Thoracic aorta (tissue), 2 donors: ENCODE results near the gene ATP4B. TPM values are rescaled to one million over a fixed set of nuclear protein-coding genes. Genes with fewer than 3 reads are reported as not detected.

Source experiments
- ATAC-seq: fragments of 150-250 bp; one replicate; pipeline ENCODE4 v1.8.0; 2017; ENCODE audit warnings: low read depth; ENCODE audit not compliant: insufficient number of reproducible peaks, low FRiP score
- DNase-seq: peaks from one replicate; pipeline ENCODE4 v3.0.0-alpha.2; 2020; ENCODE audit warnings: low spot score
- H3K27ac ChIP-seq, 2 donors: fragments of 200-600 bp; sonication (generic); 1 replicate in 1 of 2; 2 replicates in 1 of 2; pipeline ENCODE4 v1.5.1; 2016; ENCODE audit warnings: mild to moderate bottlenecking in 2 of 2, moderate library complexity in 2 of 2
- H3K27me3 ChIP-seq: fragments of 200-600 bp; sonication (generic); replicated peaks from 2 replicates; pipeline ENCODE4 v1.6.0; 2016; ENCODE audit warnings: mild to moderate bottlenecking; ENCODE audit not compliant: insufficient read depth
- H3K36me3 ChIP-seq: fragments of 200-600 bp; sonication (generic); one replicate; pipeline ENCODE4 v1.5.1; 2016
- H3K4me1 ChIP-seq, 2 donors: fragments of 200-600 bp; sonication (generic); 1 replicate in 1 of 2; 2 replicates in 1 of 2; pipeline versions ENCODE4 v1.5.1 to v1.6.0; 2016; ENCODE audit warnings: low read depth in 2 of 2, mild to moderate bottlenecking in 1 of 2; ENCODE audit not compliant: control insufficient read depth in 1 of 2
- H3K4me3 ChIP-seq: fragments of 200-600 bp; sonication (generic); 2 replicates; pipeline ENCODE4 v1.5.1; 2016; ENCODE audit warnings: mild to moderate bottlenecking
- H3K9me3 ChIP-seq: fragments of 200-600 bp; sonication (generic); 2 replicates; pipeline ENCODE4 v1.5.1; 2016
- total RNA-seq, 2 donors: library from RNA; depleted of rRNA; stranded (reverse); fragments of >200 nt; gene quantifications; one replicate each; pipeline versions ENCODE4 v1.1.0 to v1.2.3, GENCODE V29; 2016
- TF ChIP-seq, protein P1 (sequence below): fragments of 200-600 bp; sonication (generic); IDR thresholded peaks from one replicate; pipeline ENCODE4 v1.5.1; 2019; ENCODE audit warnings: antibody characterized with exemption

ATP4B gene
- total RNA-seq, 2 donors from 2014 or later: 0.85 TPM; not detected in 1

DNA sequence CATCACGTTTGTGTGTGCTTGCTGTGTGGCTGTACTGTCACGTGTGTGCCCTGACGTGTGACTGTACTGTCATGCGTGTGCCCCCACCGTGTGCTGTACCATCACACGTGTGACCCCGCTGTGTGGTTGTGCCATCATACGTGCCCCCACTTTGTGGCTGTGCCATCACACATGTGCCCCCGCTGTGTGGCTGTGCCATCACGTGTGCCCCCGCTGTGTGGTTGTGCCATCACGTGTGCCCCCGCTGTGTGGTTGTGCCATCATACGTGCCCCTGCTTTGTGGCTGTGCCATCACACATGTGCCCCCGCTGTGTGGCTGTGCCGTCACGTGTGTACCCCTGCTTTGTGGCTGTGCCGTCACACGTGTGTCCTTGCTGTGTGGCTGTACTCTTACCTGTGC is 47.7 kb downstream of the ATP4B start:
- Histone ChIP-seq H3K4me3 (no peak overlapping the region), H3K36me3 (no peaks in the 10 kb centered on the region), H3K4me1 (no peaks in the 10 kb centered on the region), H3K9me3 (no peaks in the 10 kb centered on the region), H3K27me3 (no peaks in the 10 kb centered on the region), H3K27ac (no peak overlapping the region)
- DNase-seq (no peak), ATAC-seq (no peak)
- TF ChIP-seq, protein P1, sequence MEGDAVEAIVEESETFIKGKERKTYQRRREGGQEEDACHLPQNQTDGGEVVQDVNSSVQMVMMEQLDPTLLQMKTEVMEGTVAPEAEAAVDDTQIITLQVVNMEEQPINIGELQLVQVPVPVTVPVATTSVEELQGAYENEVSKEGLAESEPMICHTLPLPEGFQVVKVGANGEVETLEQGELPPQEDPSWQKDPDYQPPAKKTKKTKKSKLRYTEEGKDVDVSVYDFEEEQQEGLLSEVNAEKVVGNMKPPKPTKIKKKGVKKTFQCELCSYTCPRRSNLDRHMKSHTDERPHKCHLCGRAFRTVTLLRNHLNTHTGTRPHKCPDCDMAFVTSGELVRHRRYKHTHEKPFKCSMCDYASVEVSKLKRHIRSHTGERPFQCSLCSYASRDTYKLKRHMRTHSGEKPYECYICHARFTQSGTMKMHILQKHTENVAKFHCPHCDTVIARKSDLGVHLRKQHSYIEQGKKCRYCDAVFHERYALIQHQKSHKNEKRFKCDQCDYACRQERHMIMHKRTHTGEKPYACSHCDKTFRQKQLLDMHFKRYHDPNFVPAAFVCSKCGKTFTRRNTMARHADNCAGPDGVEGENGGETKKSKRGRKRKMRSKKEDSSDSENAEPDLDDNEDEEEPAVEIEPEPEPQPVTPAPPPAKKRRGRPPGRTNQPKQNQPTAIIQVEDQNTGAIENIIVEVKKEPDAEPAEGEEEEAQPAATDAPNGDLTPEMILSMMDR: no peak

DNA sequence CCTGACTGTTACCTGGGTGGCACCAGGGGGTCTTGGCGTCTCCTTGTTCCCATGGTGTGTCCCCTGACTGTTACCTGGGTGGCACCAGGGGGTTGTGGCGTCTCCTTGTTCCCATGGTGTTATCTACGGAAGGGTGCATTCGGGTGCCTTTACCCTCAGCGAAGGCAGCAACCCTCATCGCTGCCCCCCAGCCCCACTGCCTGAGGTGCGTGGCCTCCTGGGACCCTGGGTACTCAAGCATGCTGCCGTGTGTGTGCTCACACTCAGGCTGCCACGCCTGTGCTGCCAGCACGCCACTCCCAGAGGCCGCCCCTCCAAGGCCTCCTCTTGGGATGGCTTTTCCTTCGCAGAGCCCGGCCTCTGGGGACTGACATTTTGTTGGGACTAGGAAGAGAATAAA is 48.4 kb downstream of the ATP4B start:
- Histone ChIP-seq H3K4me3 (no peak overlapping the region), H3K27me3 (no peaks in the 10 kb centered on the region), H3K27ac (no peak overlapping the region), H3K4me1 (no peaks in the 10 kb centered on the region), H3K36me3 (no peaks in the 10 kb centered on the region), H3K9me3 (no peaks in the 10 kb centered on the region)
- ATAC-seq (no peak), DNase-seq (no peak)
- TF ChIP-seq, protein P1: no peak

DNA sequence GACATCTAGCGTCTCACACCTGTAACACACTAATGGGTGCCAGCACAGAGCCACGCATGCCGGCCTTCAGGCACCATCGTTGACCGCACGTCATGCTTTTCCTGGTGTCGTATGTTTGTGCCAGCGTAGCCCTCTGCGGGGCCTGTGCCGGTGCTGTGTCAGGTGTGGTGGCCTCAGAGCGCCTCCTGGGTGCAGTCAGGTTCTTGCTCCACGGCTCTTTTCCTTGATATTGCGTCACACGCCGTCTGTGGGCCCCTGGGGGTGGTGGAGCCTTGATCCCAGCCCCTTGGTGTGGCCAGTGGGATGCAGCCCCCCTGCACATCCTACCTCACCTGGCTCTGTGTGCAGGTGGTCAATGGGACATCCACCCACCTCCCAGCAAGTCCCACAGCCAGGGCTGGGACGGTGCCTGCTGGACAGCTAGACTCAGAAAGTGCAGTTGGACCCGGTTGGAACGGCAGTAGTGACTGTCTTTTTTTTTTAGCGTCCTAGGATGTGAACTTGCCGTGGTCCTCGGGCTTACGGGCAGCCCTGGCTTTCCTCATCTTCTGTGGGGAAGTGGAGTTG is 48.9 kb downstream of the ATP4B start:
- Histone ChIP-seq H3K4me1 (no peaks in the 10 kb centered on the region), H3K9me3 (no peaks in the 10 kb centered on the region), H3K27ac (no peak overlapping the region), H3K27me3 (no peaks in the 10 kb centered on the region), H3K36me3 (no peaks in the 10 kb centered on the region), H3K4me3 (no peak overlapping the region)
- TF ChIP-seq, protein P1: no peak
- ATAC-seq (no peak), DNase-seq (no peak)

DNA sequence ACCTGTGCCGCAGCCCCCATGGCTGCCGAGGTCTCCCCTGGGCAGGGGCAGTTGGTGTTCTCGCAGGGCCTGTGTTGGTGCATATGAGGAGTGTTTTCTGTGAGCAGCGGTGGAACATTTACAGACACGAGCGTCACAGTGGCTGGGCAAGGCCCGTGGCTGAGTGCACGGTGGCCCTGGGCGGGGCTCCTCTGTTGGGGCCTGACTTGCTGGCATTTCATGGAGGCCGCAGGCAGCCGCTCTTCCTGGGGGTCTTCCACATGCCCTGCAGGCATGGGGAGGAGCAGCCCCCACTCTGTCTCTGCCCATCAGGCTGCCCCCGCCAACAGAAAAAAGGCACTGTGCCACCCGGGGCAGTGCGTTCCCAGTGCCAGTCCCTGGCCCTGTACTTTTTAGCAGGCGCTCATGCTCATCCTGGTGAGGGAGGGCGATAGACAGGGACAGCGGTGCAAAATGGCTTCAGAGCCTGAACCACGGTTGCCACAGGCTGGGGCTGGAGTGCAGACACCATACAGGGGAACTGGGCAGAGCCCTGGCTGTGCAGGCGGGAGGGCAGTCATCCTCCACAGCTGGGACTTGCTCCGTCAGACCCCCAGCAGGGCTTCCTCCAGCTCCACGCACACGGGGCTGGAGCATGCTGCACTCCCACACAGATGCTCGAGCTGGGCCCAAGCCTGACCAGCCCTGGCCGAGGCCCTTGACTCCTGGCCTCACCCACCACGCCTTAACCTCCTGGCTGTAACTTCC is 49.9 kb downstream of the ATP4B start:
- no peak overlapping the region for H3K27ac ChIP-seq
- no peak overlapping the region for H3K4me3 ChIP-seq
- no peak for DNase-seq
- no peaks in the 10 kb centered on the region for H3K9me3 ChIP-seq
- TF ChIP-seq, protein P1: no peak
- no peaks in the 10 kb centered on the region for H3K36me3 ChIP-seq
- no peaks in the 10 kb centered on the region for H3K4me1 ChIP-seq
- no peak for ATAC-seq
- H3K27me3 ChIP-seq: no peaks in the 10 kb centered on the region

DNA sequence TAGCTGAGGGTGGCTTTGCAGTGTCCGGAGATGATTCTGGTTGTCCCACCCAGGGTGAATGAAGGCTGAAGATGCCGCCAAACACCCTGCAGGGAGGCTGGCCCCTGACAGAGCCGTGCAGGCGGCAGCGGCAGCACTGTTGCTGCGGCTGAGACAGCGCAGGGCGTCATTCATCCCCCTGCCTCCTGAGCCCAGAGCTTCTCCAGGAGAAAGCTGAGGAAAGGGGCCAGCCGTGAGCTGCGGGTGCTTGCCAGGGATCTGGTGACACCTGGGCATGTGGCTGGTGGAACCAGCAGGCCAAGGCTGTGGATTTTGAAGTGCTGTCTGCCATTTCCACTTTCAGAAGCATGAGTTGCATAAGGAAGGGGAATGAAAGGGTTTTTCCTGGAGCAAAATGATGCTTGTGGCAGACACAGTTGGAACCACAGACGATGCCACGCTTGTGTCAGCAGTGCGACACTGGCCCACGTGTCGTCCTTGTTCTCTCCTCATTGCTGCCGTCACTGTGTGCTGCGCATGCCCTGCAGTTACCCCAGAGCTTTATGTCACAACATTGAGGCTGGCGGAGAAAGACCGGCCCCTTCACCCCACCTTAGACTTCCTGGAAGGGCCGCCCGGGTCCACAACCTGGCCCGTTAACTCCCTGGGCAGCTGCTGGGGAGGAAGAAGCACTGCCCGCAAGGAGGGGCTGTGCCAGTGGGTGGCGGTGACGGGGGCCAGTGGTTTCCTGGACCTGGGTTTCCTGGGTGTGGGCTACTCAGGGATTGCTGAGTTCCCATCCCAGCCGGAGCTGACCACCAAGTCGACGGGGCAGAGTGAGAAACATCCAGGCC is 50.7 kb downstream of the ATP4B start:
- Histone ChIP-seq H3K4me1 (no peaks in the 10 kb centered on the region), H3K4me3 (no peak overlapping the region), H3K27me3 (no peaks in the 10 kb centered on the region), H3K27ac (no peak overlapping the region), H3K9me3 (no peaks in the 10 kb centered on the region), H3K36me3 (no peaks in the 10 kb centered on the region)
- TF ChIP-seq, protein P1: no peak
- DNase-seq: no peak
- ATAC-seq: no peak
